ENCODE data around the gene ABCC12. TPM values are rescaled to one million over a fixed set of nuclear protein-coding genes. Genes with fewer than 3 reads are reported as not detected.

Gene ABCC12
- polyA plus RNA-seq, 1 donor (not counting 4 experiments of a cell fraction or from before 2014, with no cell fraction given) = not detected

- Histone ChIP-seq H3K27ac (ENCODE audit: control insufficient read depth, insufficient read depth, low read length) (no peak overlapping the region), H3K79me2 (ENCODE audit: control insufficient read depth, insufficient read depth, low read length) (no peaks in the 10 kb centered on the region), H3K36me3 (ENCODE audit: control insufficient read depth in 2 of 2, extremely low read depth in 1 of 2, insufficient read depth in 2 of 2, low read length in 2 of 2) (no peaks in the 10 kb centered on the region), H3K27me3 (ENCODE audit: control insufficient read depth, extremely low read depth, insufficient read depth, low read length) (no peaks in the 10 kb centered on the region), H4K20me1 (ENCODE audit: control insufficient read depth, extremely low read depth, insufficient read depth, low read length) (no peaks in the 10 kb centered on the region), H3K9ac (ENCODE audit: control insufficient read depth, extremely low read depth, insufficient read depth, low read length) (no peak overlapping the region), H3K4me1 (ENCODE audit: control insufficient read depth, extremely low read depth, insufficient read depth, low read length) (no peaks in the 10 kb centered on the region), H3K9me1 (ENCODE audit: control insufficient read depth, extremely low read depth, insufficient read depth, low read length) (no peaks in the 10 kb centered on the region), H3K9me3 (ENCODE audit: control insufficient read depth, low read depth, low read length) (no peaks in the 10 kb centered on the region), H2AFZ (ENCODE audit: control insufficient read depth, low read length) (no peak overlapping the region), H3K4me3 (ENCODE audit: control insufficient read depth in 2 of 3, extremely low read depth in 1 of 3, insufficient read depth in 2 of 3, low read depth in 1 of 3, low read length in 3 of 3) (no peak overlapping the region), H3K4me2 (ENCODE audit: control insufficient read depth, extremely low read depth, insufficient read depth, low read depth, low read length) (no peak overlapping the region)
- dilution Hi-C loops (cut with MboI; ENCODE audit: extremely low pct_ligation_motif_present, low sequenced_read_pairs) = no loop called here
- TF ChIP-seq CTCF (optimal IDR thresholded peaks at IDR 0.05 in 1 of 3, IDR thresholded peaks at IDR 0.05 in 1 of 3, conservative IDR thresholded peaks at IDR 0.05 in 1 of 3; ENCODE audit: extremely low read depth in 1 of 3, insufficient read depth in 2 of 3, low read length in 3 of 3) = no peak
- TF ChIP-seq EZH2 (IDR thresholded peaks at IDR 0.05; ENCODE audit: low read length) = no peak
- FAIRE-seq (no peak), DNase-seq (ENCODE audit: low read depth, low spot score) (no peak)
Measured at GRCh38 chr16:48143812-48144368, 11.9 kb downstream of the ABCC12 start.

GRCh38 chr16:48140821-48141220, 15.0 kb downstream of the ABCC12 start:
- TF ChIP-seq CTCF (optimal IDR thresholded peaks at IDR 0.05 in 1 of 3, IDR thresholded peaks at IDR 0.05 in 1 of 3, conservative IDR thresholded peaks at IDR 0.05 in 1 of 3; ENCODE audit: extremely low read depth in 1 of 3, insufficient read depth in 2 of 3, low read length in 3 of 3) (no peak), EZH2 (IDR thresholded peaks at IDR 0.05; ENCODE audit: low read length) (no peak)
- no peaks in the 10 kb centered on the region for H3K9me1 ChIP-seq (ENCODE audit: control insufficient read depth, extremely low read depth, insufficient read depth, low read length)
- dilution Hi-C loops (cut with MboI; ENCODE audit: extremely low pct_ligation_motif_present, low sequenced_read_pairs) = no loop called here
- no peak overlapping the region for H2AFZ ChIP-seq (ENCODE audit: control insufficient read depth, low read length)
- no peak overlapping the region for H3K9ac ChIP-seq (ENCODE audit: control insufficient read depth, extremely low read depth, insufficient read depth, low read length)
- DNase-seq (ENCODE audit: low read depth, low spot score) = no peak
- no peak overlapping the region for H3K27ac ChIP-seq (ENCODE audit: control insufficient read depth, insufficient read depth, low read length)
- H3K36me3 ChIP-seq (ENCODE audit: control insufficient read depth in 2 of 2, extremely low read depth in 1 of 2, insufficient read depth in 2 of 2, low read length in 2 of 2) = no peaks in the 10 kb centered on the region
- H4K20me1 ChIP-seq (ENCODE audit: control insufficient read depth, extremely low read depth, insufficient read depth, low read length) = no peaks in the 10 kb centered on the region
- H3K79me2 ChIP-seq (ENCODE audit: control insufficient read depth, insufficient read depth, low read length) = no peaks in the 10 kb centered on the region
- no peak for FAIRE-seq
- H3K9me3 ChIP-seq (ENCODE audit: control insufficient read depth, low read depth, low read length) = no peaks in the 10 kb centered on the region
- no peaks in the 10 kb centered on the region for H3K27me3 ChIP-seq (ENCODE audit: control insufficient read depth, extremely low read depth, insufficient read depth, low read length)
- H3K4me3 ChIP-seq (ENCODE audit: control insufficient read depth in 2 of 3, extremely low read depth in 1 of 3, insufficient read depth in 2 of 3, low read depth in 1 of 3, low read length in 3 of 3) = no peak overlapping the region
- no peaks in the 10 kb centered on the region for H3K4me1 ChIP-seq (ENCODE audit: control insufficient read depth, extremely low read depth, insufficient read depth, low read length)
- no peak overlapping the region for H3K4me2 ChIP-seq (ENCODE audit: control insufficient read depth, extremely low read depth, insufficient read depth, low read depth, low read length)
